Esophagus squamous epithelium (tissue), 5 donors: ENCODE data around the gene TLE5. TPM values are rescaled to one million over a fixed set of nuclear protein-coding genes. Genes with fewer than 3 reads are reported as not detected.

Experiments used
- DNase-seq: peaks from one replicate; lab custom pipeline; 2025; lab: John Stamatoyannopoulos, UW
- H3K27ac ChIP-seq, 4 donors: fragments of 200-600 bp; sonication (generic); one replicate each; pipeline ENCODE4 v1.5.1; 2016 to 2019; ENCODE audit warnings: mild to moderate bottlenecking in 1 of 4
- H3K27me3 ChIP-seq, 4 donors: fragments of 200-600 bp; sonication (generic); 1 replicate in 3 of 4; 2 replicates in 1 of 4; pipeline versions ENCODE4 v1.5.1 to v1.6.0; 2017 to 2021; ENCODE audit warnings: antibody characterized with exemption in 1 of 4
- H3K36me3 ChIP-seq, 3 donors: fragments of 200-600 bp; sonication (generic); one replicate each; pipeline ENCODE4 v1.5.1; 2016 to 2019
- H3K4me1 ChIP-seq, 3 donors: fragments of 200-600 bp; sonication (generic); one replicate each; pipeline ENCODE4 v1.5.1; 2017 to 2019
- H3K4me3 ChIP-seq, 4 donors: fragments of 200-600 bp; sonication (generic); 1 replicate in 3 of 4; 2 replicates in 1 of 4; pipeline ENCODE4 v1.5.1; 2016 to 2019; ENCODE audit warnings: mild to moderate bottlenecking in 2 of 4, moderate library complexity in 1 of 4
- H3K9me3 ChIP-seq, 3 donors: fragments of 200-600 bp; sonication (generic); one replicate each; pipeline ENCODE4 v1.5.1; 2016 to 2019
- POLR2A ChIP-seq, 4 donors: fragments of 450-650 bp; IDR thresholded peaks; one replicate each; pipeline ENCODE4 v1.6.1; 2017; ENCODE audit warnings: antibody characterized with exemption in 4 of 4, mild to moderate bottlenecking in 4 of 4, moderate library complexity in 3 of 4
- WGBS, 2 donors: methylation state at CpG; one replicate each; pipeline ENCODE4 v1.1.5; 2018; 5-methylcytosine and 5-hydroxymethylcytosine counted together
- intact Hi-C: fragments of 100-400 bp; cut with DNase I; formaldehyde crosslinking; loops from one replicate; pipeline ENCODE4 v1.15.0; 2022
- total RNA-seq, 4 donors: library from RNA; depleted of rRNA; stranded (reverse); fragments of >200 nt; gene quantifications; one replicate each; pipeline ENCODE4 v1.1.0, GENCODE V29; 2016
- TF ChIP-seq, protein P1 (sequence below), 6 experiments: fragments of 450-650 bp in 4 of 6; fragments of 200-600 bp in 2 of 6; sonication (generic) in 2 of 6; IDR thresholded peaks; one replicate each; pipeline ENCODE4 v1.5.1; 2016 to 2019; ENCODE audit warnings: antibody characterized with exemption in 6 of 6, mild to moderate bottlenecking in 4 of 6, moderate library complexity in 4 of 6
- donor health status: DM: yes; HTN: yes; CAD: no.

TLE5 gene
- total RNA-seq, 4 donors from 2014 or later, result 141 to 433 (median 298) TPM

DNA sequence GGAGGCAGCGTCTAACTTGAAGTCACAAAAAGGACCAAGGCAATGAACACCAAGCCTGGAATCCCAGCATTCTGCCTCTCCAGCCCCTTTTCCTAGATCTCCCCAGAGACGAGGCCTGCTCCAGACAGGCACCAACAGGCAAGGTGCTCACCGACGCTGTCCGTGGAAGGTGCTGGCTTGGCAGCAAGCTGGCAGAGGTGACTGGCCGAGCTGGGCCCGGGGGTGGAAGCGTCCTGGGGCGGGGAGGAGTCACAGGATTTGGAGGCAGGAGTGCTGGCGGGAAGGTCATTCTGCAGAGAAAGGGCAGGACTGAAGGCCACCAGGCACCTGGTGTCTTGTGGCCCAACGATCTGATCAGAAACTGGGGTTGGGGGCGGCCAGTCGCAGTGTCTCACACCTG lies 51.4 kb downstream of the TLE5 start:
- no peaks in the 10 kb centered on the region for H3K9me3 ChIP-seq
- H3K4me3 ChIP-seq, result no peak overlapping the region
- WGBS, 2 donors, result 35 to 87% methylated on average over 4 to 5 of the region's 13 CpGs
- intact Hi-C loops, result no loop called here
- TF ChIP-seq POLR2A (IDR thresholded peaks at IDR 0.05), result no peak
- peaks cover 0 to 36% (median 0%) of the 10 kb centered on the region in 3 donors for H3K36me3 ChIP-seq
- no peak for DNase-seq
- peaks cover 0 to 6% (median 0%) of the 10 kb centered on the region in 3 donors for H3K4me1 ChIP-seq
- H3K27me3 ChIP-seq, result no peaks in the 10 kb centered on the region
- no peak overlapping the region for H3K27ac ChIP-seq

GRCh38 chr19:3008994-3009393 lies 53.3 kb downstream of the TLE5 start:
- intact Hi-C loops, result no loop called here
- Histone ChIP-seq H3K36me3 (peaks cover 0 to 44% (median 0%) of the 10 kb centered on the region in 3 donors), H3K27me3 (no peaks in the 10 kb centered on the region), H3K4me1 (peaks cover 0 to 6% (median 0%) of the 10 kb centered on the region in 3 donors), H3K9me3 (no peaks in the 10 kb centered on the region), H3K4me3 (no peak overlapping the region), H3K27ac (no peak overlapping the region)
- TF ChIP-seq, protein P1, sequence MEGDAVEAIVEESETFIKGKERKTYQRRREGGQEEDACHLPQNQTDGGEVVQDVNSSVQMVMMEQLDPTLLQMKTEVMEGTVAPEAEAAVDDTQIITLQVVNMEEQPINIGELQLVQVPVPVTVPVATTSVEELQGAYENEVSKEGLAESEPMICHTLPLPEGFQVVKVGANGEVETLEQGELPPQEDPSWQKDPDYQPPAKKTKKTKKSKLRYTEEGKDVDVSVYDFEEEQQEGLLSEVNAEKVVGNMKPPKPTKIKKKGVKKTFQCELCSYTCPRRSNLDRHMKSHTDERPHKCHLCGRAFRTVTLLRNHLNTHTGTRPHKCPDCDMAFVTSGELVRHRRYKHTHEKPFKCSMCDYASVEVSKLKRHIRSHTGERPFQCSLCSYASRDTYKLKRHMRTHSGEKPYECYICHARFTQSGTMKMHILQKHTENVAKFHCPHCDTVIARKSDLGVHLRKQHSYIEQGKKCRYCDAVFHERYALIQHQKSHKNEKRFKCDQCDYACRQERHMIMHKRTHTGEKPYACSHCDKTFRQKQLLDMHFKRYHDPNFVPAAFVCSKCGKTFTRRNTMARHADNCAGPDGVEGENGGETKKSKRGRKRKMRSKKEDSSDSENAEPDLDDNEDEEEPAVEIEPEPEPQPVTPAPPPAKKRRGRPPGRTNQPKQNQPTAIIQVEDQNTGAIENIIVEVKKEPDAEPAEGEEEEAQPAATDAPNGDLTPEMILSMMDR (IDR thresholded peaks at IDR 0.05), result no peak
- TF ChIP-seq POLR2A (IDR thresholded peaks at IDR 0.05), result no peak
- no peak for DNase-seq
- 64 to 89% methylated on average over 5 to 6 of the region's 6 CpGs for WGBS, 2 donors

DNA sequence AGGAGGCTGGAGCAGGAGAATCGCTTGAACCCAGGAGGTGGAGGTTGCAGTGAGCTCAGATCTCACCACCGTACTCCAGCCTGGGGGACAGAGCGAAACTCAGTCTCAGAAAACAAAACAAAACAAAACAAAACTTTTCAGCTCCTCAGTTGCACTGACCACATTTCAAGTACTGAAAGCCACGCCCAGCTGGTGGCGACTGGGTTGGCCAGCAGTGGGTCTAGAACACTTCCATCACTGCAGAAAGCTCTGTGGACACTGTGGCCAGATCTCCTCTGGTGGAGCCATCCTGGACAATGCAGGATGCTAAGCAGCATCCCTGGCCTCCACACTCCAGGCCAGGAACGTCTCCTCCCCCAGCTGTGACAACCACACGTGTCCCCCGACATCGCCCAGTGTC lies 54.3 kb downstream of the TLE5 start:
- H3K27ac ChIP-seq, result no peak overlapping the region
- no peak for DNase-seq
- H3K4me3 ChIP-seq, result no peak overlapping the region
- peaks cover 0 to 6% (median 0%) of the 10 kb centered on the region in 3 donors for H3K4me1 ChIP-seq
- TF ChIP-seq, protein P1 (IDR thresholded peaks at IDR 0.05), result no peak
- no peak for TF ChIP-seq POLR2A (IDR thresholded peaks at IDR 0.05)
- peaks cover 0 to 44% (median 0%) of the 10 kb centered on the region in 3 donors for H3K36me3 ChIP-seq
- no peaks in the 10 kb centered on the region for H3K9me3 ChIP-seq
- 70 to 88% methylated on average over 8 of the region's 9 CpGs for WGBS, 2 donors
- H3K27me3 ChIP-seq, result no peaks in the 10 kb centered on the region
- intact Hi-C loops, result no loop called here

DNA sequence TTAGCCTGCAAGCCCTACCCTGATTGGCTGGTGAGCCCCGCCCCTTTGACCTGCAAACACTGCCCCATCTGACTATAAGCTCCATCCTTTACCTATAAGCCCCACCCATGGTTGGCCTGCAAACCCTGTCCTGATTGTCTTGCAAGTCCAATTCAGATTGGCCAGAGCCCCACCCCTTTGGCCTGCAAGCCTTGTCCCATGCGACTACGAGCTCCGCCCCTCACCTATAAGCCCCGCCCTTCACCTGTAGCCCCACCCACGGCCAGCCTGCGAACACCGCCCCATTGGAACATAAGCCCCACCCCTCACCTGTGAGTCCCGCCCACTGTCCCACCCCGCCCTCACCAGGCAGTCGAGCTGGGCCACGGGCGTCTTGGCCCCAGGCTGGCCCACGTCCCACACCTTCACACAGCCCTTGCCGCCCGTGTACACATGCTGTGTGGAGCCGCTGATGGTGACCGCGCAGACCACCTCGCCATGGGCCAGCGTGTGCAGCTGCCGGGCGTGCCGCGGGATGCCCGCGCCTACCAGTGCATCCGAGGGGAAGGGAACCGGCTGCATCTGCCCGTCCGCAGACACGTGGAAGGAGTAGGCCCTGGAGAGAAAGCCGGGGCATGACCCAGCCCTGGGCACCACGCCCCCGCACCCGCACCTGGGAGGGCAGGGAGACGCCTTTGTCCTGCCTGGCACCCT lies 56.1 kb downstream of the TLE5 start:
- H3K36me3 ChIP-seq, result peaks cover 0 to 49% (median 0%) of the 10 kb centered on the region in 3 donors

GRCh38 chr19:3005345-3005744 lies 57.0 kb downstream of the TLE5 start:
- Histone ChIP-seq H3K4me3 (no peak overlapping the region), H3K4me1 (no peaks in the 10 kb centered on the region), H3K27me3 (no peaks in the 10 kb centered on the region), H3K9me3 (no peaks in the 10 kb centered on the region), H3K27ac (no peak overlapping the region), H3K36me3 (peaks cover 0 to 52% (median 0%) of the 10 kb centered on the region in 3 donors)
- 80% methylated on average over 3 of the region's 18 CpGs; no CpG with 5 or more reads in 1 of the 2 donors for WGBS, 2 donors
- no peak for DNase-seq
- intact Hi-C loops, result no loop called here
- TF ChIP-seq, protein P1 (IDR thresholded peaks at IDR 0.05), result no peak
- no peak for TF ChIP-seq POLR2A (IDR thresholded peaks at IDR 0.05)

More for the DNA sequence above, 56.1 kb downstream of the TLE5 start:
- H3K27me3 ChIP-seq, result no peaks in the 10 kb centered on the region
- no peaks in the 10 kb centered on the region for H3K9me3 ChIP-seq
- no peak for TF ChIP-seq POLR2A (IDR thresholded peaks at IDR 0.05)
- TF ChIP-seq, protein P1 (IDR thresholded peaks at IDR 0.05), result no peak
- intact Hi-C loops, result no loop called here
- H3K4me1 ChIP-seq, result peaks cover 0 to 6% (median 0%) of the 10 kb centered on the region in 3 donors
- H3K4me3 ChIP-seq, result no peak overlapping the region
- 82 to 87% methylated on average over 15 to 24 of the region's 37 CpGs for WGBS, 2 donors
- DNase-seq, result no peak
- H3K27ac ChIP-seq, result no peak overlapping the region
